Measurements from ENCODE around the gene KCNJ4.

DNA sequence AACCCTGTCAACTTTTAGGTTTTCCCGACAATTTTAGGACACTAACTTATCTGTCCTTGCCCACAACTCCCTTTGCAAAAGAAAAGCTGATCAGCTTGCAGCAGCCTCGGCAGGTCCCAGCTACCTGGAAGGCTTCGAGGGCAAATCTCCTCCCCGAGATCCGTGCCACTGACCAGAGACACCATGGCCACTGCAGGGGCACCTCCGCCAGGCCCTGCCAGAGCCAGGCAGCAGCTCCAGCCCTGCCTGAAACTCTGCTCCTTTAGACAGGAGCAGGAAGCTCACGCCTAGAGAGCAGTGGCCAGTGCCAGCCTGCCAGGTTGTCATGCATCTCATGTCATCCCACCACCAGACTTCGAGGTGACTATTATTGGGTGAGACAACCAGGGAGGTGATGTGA is 21.1 kb downstream of the KCNJ4 start:
- no peak for TF ChIP-seq CTCF (IDR thresholded peaks at IDR 0.05; ENCODE audit: low read length)
- TF ChIP-seq EZH2 (optimal IDR thresholded peaks at IDR 0.05; ENCODE audit: low read depth, low read length) = no peak
- no peak for TF ChIP-seq EZH2phosphoT487 (IDR thresholded peaks at IDR 0.05; ENCODE audit: low read length)

All from MM.1S (cell line).